SK-N-SH (cell line): ENCODE data around the gene PDE4D.

Source experiments
- GABPA ChIP-seq: IDR thresholded peaks from 2 replicates; pipeline ENCODE4 v1.4.0; 2012; ENCODE audit warnings: low read depth, mild to moderate bottlenecking
- GATA2 ChIP-seq: sonication (generic); formaldehyde crosslinking; IDR thresholded peaks from 2 replicates; pipeline ENCODE4 v1.5.0; 2020; ENCODE audit warnings: mild to moderate bottlenecking, missing genetic modification reagents
- POLR2AphosphoS5 ChIP-seq: IDR thresholded peaks from 2 replicates; pipeline ENCODE4 v1.6.1; 2012; ENCODE audit warnings: low read depth, low read length
- RAD21 ChIP-seq: IDR thresholded peaks from 2 replicates; pipeline ENCODE4 v1.6.1; 2012; ENCODE audit warnings: mild to moderate bottlenecking, low read length
- REST ChIP-seq: IDR thresholded peaks from 2 replicates; pipeline ENCODE4 v1.6.1; 2012; ENCODE audit warnings: mild to moderate bottlenecking, low read depth, low read length, moderate library complexity
- SMC3 ChIP-seq: IDR thresholded peaks from 2 replicates; pipeline ENCODE4 v1.6.1; 2012; ENCODE audit warnings: low read depth, low read length, improper control_type of control experiment
- YY1 ChIP-seq: IDR thresholded peaks from 2 replicates; pipeline ENCODE4 v1.4.0; 2012; ENCODE audit warnings: low read depth, mild to moderate bottlenecking
- TF ChIP-seq, protein P1 (sequence below): fragments of 150-350 bp; IDR thresholded peaks from 2 replicates; pipeline ENCODE4 v1.6.1; 2017; ENCODE audit warnings: antibody characterized with exemption, low read length, low read depth, borderline replicate concordance
- TF ChIP-seq, protein P2 (sequence below): fragments of 200-600 bp; sonication (generic); IDR thresholded peaks from 2 replicates; pipeline ENCODE4 v1.6.1; 2017; ENCODE audit warnings: antibody characterized with exemption, mild to moderate bottlenecking, moderate library complexity

DNA sequence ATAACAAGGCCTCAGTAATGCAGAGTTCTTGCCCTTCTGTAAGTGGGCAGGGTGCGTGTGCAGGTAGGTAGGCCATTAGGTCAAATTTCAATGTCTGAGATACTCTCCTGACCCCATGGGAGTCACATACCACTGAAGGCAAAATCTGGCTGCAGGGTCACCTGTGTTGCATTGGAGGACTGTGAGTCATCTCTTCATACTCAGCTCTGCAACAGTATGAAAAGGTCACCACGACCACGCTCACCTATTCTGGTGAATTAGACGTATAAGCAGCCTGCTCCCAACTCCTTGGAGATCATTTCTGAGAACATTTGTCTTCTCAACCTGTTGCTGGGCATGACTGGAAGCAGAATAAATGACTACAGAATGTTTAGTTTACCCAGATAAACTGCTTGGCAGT, 599.8 kb downstream of the PDE4D start:
- TF ChIP-seq, protein P1, sequence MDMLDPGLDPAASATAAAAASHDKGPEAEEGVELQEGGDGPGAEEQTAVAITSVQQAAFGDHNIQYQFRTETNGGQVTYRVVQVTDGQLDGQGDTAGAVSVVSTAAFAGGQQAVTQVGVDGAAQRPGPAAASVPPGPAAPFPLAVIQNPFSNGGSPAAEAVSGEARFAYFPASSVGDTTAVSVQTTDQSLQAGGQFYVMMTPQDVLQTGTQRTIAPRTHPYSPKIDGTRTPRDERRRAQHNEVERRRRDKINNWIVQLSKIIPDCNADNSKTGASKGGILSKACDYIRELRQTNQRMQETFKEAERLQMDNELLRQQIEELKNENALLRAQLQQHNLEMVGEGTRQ = no peak
- TF ChIP-seq SMC3 (no peak), POLR2AphosphoS5 (no peak), RAD21 (no peak), YY1 (no peak), GABPA (no peak), REST (no peak), GATA2 (CRISPR knock-in tag) (no peak)
- TF ChIP-seq, protein P2, sequence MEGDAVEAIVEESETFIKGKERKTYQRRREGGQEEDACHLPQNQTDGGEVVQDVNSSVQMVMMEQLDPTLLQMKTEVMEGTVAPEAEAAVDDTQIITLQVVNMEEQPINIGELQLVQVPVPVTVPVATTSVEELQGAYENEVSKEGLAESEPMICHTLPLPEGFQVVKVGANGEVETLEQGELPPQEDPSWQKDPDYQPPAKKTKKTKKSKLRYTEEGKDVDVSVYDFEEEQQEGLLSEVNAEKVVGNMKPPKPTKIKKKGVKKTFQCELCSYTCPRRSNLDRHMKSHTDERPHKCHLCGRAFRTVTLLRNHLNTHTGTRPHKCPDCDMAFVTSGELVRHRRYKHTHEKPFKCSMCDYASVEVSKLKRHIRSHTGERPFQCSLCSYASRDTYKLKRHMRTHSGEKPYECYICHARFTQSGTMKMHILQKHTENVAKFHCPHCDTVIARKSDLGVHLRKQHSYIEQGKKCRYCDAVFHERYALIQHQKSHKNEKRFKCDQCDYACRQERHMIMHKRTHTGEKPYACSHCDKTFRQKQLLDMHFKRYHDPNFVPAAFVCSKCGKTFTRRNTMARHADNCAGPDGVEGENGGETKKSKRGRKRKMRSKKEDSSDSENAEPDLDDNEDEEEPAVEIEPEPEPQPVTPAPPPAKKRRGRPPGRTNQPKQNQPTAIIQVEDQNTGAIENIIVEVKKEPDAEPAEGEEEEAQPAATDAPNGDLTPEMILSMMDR = no peak
